Spleen (tissue), 7 donors: ENCODE results near the gene APBB1IP.

Experiments
- CTCF ChIP-seq, 11 experiments: fragments of 200-600 bp in 7 of 11; fragments of 450-650 bp in 4 of 11; sonication (generic) in 4 of 11; IDR thresholded peaks in 8 of 11; conservative IDR thresholded peaks in 3 of 11; 1 replicate in 7 of 11; 2 replicates in 4 of 11; pipeline versions ENCODE4 v1.4.0 to v1.8.0; 2016 to 2021; ENCODE audit warnings: antibody characterized with exemption in 11 of 11, inconsistent platforms in 4 of 11, mild to moderate bottlenecking in 1 of 11
- POLR2A ChIP-seq, 3 donors: fragments of 450-650 bp; IDR thresholded peaks; one replicate each; pipeline ENCODE4 v1.5.1; 2017; ENCODE audit warnings: antibody characterized with exemption in 3 of 3, mild to moderate bottlenecking in 1 of 3
- POLR2AphosphoS5 ChIP-seq, 3 donors: sonication (generic); formaldehyde crosslinking; IDR thresholded peaks; one replicate each; pipeline ENCODE4 v1.5.1; 2017; ENCODE audit warnings: antibody characterized with exemption in 3 of 3
- donor health status: DM: no; HTN: no; CAD: no; lungs with moderate emphysema.
- donor health status: DM: no; HTN: no; CAD: no.
- donor health status: DM: no; HTN: no; CAD: no.

- TF ChIP-seq POLR2AphosphoS5 (IDR thresholded peaks at IDR 0.05) (no peak), POLR2A (IDR thresholded peaks at IDR 0.05) (no peak), CTCF (IDR thresholded peaks at IDR 0.05 in 8 of 11, conservative IDR thresholded peaks at IDR 0.05 in 3 of 11) (no peak)
Measured at GRCh38 chr10:26417136-26417535, 21.0 kb upstream of the APBB1IP start.
